Gastrocnemius medialis (tissue), 4 donors: ENCODE results near the gene CDH7. TPM values are rescaled to one million over a fixed set of nuclear protein-coding genes. Genes with fewer than 3 reads are reported as not detected.

ENCODE experiments used
- ATAC-seq, 2 donors: fragments of 150-250 bp; one replicate each; pipeline ENCODE4 v1.9.1; 2016
- DNase-seq, 2 donors: peaks; one replicate each; pipeline ENCODE4 v3.0.0-alpha.2; 2019
- H3K27ac ChIP-seq, 4 donors: fragments of 200-600 bp; sonication (generic); 1 replicate in 1 of 4; 2 replicates in 3 of 4; pipeline ENCODE4 v1.5.1; 2016 to 2018; ENCODE audit warnings: mild to moderate bottlenecking in 2 of 4, moderate library complexity in 1 of 4
- H3K27me3 ChIP-seq, 3 donors: fragments of 200-600 bp; sonication (generic) in 2 of 3; 1 replicate in 1 of 3; 2 replicates in 2 of 3; pipeline versions ENCODE4 v1.5.1 to v1.6.0; 2016 to 2019; ENCODE audit warnings: mild to moderate bottlenecking in 1 of 3, moderate library complexity in 1 of 3
- H3K36me3 ChIP-seq, 2 donors: fragments of 200-600 bp; sonication (generic) in 1 of 2; one replicate each; pipeline ENCODE4 v1.5.1; 2017 to 2018
- H3K4me1 ChIP-seq, 2 donors: fragments of 200-600 bp; sonication (generic) in 1 of 2; one replicate each; pipeline ENCODE4 v1.5.1; 2016 to 2017; ENCODE audit warnings: mild to moderate bottlenecking in 2 of 2
- H3K4me3 ChIP-seq, 4 donors: fragments of 200-600 bp; sonication (generic) in 3 of 4; 1 replicate in 1 of 4; 2 replicates in 3 of 4; pipeline ENCODE4 v1.5.1; 2016 to 2019; ENCODE audit warnings: mild to moderate bottlenecking in 2 of 4
- H3K9me3 ChIP-seq, 3 donors: fragments of 200-600 bp; sonication (generic) in 2 of 3; 1 replicate in 1 of 3; 2 replicates in 2 of 3; pipeline ENCODE4 v1.5.1; 2016 to 2019
- POLR2A ChIP-seq, 2 donors: fragments of 450-650 bp; IDR thresholded peaks; one replicate each; pipeline ENCODE4 v1.6.1; 2017; ENCODE audit warnings: antibody characterized with exemption in 2 of 2, mild to moderate bottlenecking in 2 of 2, moderate library complexity in 2 of 2
- in situ Hi-C, 4 donors: fragments of 200-750 bp; cut with MboI; loops; one replicate each; pipeline versions ENCODE4 v1.15.0 to v1.8.0; 2017; ENCODE audit warnings: low sequenced_read_pairs in 4 of 4
- intact Hi-C: fragments of 100-400 bp; cut with DNase I; formaldehyde crosslinking; loops from one replicate; pipeline ENCODE4 v1.15.1; 2023; ENCODE audit warnings: low total_unique reads
- total RNA-seq, 4 donors: library from RNA; depleted of rRNA; stranded (reverse); fragments of >200 nt; gene quantifications; one replicate each; pipeline versions ENCODE4 v1.1.0 to v1.2.3, GENCODE V29; 2016
- TF ChIP-seq, protein P1 (sequence below), 5 experiments: fragments of 450-650 bp in 3 of 5; fragments of 200-600 bp in 2 of 5; sonication (generic) in 2 of 5; IDR thresholded peaks in 4 of 5; conservative IDR thresholded peaks in 1 of 5; 1 replicate in 4 of 5; 2 replicates in 1 of 5; pipeline ENCODE4 v1.5.1; 2016 to 2019; ENCODE audit warnings: antibody characterized with exemption in 5 of 5, mild to moderate bottlenecking in 3 of 5, moderate library complexity in 3 of 5

CDH7 gene
- total RNA-seq, 4 donors from 2014 or later, result not detected

- Histone ChIP-seq H3K27ac (no peak overlapping the region), H3K9me3 (no peaks in the 10 kb centered on the region), H3K4me1 (no peaks in the 10 kb centered on the region), H3K4me3 (no peak overlapping the region), H3K36me3 (no peaks in the 10 kb centered on the region), H3K27me3 (no peaks in the 10 kb centered on the region)
- no peak for DNase-seq
- in situ Hi-C loops, result no loop called here
- intact Hi-C loops, result no loop called here
- TF ChIP-seq POLR2A (IDR thresholded peaks at IDR 0.05), result no peak
- TF ChIP-seq, protein P1, sequence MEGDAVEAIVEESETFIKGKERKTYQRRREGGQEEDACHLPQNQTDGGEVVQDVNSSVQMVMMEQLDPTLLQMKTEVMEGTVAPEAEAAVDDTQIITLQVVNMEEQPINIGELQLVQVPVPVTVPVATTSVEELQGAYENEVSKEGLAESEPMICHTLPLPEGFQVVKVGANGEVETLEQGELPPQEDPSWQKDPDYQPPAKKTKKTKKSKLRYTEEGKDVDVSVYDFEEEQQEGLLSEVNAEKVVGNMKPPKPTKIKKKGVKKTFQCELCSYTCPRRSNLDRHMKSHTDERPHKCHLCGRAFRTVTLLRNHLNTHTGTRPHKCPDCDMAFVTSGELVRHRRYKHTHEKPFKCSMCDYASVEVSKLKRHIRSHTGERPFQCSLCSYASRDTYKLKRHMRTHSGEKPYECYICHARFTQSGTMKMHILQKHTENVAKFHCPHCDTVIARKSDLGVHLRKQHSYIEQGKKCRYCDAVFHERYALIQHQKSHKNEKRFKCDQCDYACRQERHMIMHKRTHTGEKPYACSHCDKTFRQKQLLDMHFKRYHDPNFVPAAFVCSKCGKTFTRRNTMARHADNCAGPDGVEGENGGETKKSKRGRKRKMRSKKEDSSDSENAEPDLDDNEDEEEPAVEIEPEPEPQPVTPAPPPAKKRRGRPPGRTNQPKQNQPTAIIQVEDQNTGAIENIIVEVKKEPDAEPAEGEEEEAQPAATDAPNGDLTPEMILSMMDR (IDR thresholded peaks at IDR 0.05 in 4 of 5, conservative IDR thresholded peaks at IDR 0.05 in 1 of 5), result no peak
- no peak for ATAC-seq
Observed at GRCh38 chr18:65761636-65762295, 11.0 kb downstream of the CDH7 start.

GRCh38 chr18:65762556-65762955 lies 11.7 kb downstream of the CDH7 start:
- intact Hi-C loops (no loop called here), in situ Hi-C loops (no loop called here)
- Histone ChIP-seq H3K27ac (no peak overlapping the region), H3K4me3 (no peak overlapping the region), H3K9me3 (no peaks in the 10 kb centered on the region), H3K27me3 (no peaks in the 10 kb centered on the region), H3K36me3 (no peaks in the 10 kb centered on the region), H3K4me1 (no peaks in the 10 kb centered on the region)
- TF ChIP-seq POLR2A (IDR thresholded peaks at IDR 0.05), result no peak
- TF ChIP-seq, protein P1 (IDR thresholded peaks at IDR 0.05 in 4 of 5, conservative IDR thresholded peaks at IDR 0.05 in 1 of 5), result no peak
- no peak for ATAC-seq
- DNase-seq, result no peak

DNA sequence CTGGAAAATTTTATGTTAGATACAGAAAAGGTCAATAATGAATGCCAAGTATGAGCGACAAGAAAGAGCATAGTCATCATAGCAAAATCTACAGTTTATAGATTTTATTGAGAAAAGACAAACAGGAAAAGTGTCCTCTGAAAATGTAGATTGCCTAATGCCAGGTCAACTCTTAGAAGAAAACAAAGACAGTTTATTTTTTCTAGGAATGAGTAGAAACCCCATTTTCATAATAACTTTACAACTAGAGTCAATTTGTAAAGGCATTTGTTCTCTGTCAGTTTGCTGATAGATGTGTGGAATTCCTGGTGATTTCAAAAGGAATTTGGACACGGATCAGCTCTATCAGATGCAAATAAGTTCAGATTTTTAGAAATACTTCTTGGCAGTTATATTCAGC lies 16.6 kb downstream of the CDH7 start:
- TF ChIP-seq, protein P1 (IDR thresholded peaks at IDR 0.05 in 4 of 5, conservative IDR thresholded peaks at IDR 0.05 in 1 of 5), result no peak
- no peak for TF ChIP-seq POLR2A (IDR thresholded peaks at IDR 0.05)
- no peaks in the 10 kb centered on the region for H3K36me3 ChIP-seq
- no peak overlapping the region for H3K27ac ChIP-seq
- no peak overlapping the region for H3K4me3 ChIP-seq
- in situ Hi-C loops, result no loop called here
- H3K27me3 ChIP-seq, result no peaks in the 10 kb centered on the region
- no peaks in the 10 kb centered on the region for H3K4me1 ChIP-seq
- no peak for ATAC-seq
- intact Hi-C loops, result no loop called here
- H3K9me3 ChIP-seq, result no peaks in the 10 kb centered on the region
- no peak for DNase-seq

DNA sequence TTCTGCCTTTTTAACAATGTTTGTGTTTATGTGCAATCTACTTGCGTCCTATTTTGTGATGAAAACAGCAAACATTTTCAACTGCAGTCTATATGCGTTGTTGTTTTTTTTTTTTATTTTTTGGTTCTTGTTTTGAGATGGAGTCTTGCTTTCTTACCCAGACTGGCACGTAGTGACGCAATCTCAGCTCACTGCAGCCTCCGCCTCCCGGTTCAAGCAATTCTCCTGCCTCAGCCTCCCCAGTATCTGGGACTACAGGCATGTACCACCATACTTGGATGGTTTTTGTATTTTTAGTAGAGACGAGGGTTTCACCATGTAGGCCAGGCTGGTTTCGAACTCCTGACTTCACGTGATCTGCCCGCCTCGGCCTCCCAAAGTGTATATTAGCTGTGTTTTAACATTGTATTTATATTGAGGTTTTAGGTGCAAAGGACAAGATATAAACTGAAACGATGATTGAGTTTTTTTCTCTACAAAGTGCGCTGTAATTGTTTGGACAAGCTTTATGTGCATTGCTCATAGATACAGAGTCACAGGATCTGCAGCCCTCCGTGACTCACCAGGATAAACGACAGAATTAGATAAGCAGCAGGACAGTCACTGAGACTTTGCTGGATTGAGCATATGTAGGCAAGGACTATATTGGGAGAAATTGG lies 17.4 kb downstream of the CDH7 start:
- Histone ChIP-seq H3K27me3 (no peaks in the 10 kb centered on the region), H3K27ac (no peak overlapping the region), H3K36me3 (no peaks in the 10 kb centered on the region), H3K4me1 (no peaks in the 10 kb centered on the region), H3K4me3 (no peak overlapping the region), H3K9me3 (no peaks in the 10 kb centered on the region)
- DNase-seq (no peak), ATAC-seq (no peak)
- in situ Hi-C loops (no loop called here), intact Hi-C loops (no loop called here)
- TF ChIP-seq, protein P1 (IDR thresholded peaks at IDR 0.05 in 4 of 5, conservative IDR thresholded peaks at IDR 0.05 in 1 of 5), result no peak
- no peak for TF ChIP-seq POLR2A (IDR thresholded peaks at IDR 0.05)
